SK-N-MC (cell line): ENCODE results near the gene ST6GALNAC6.

Source experiments
- EZH2 ChIP-seq: fragments of 200-600 bp; sonication (generic); IDR thresholded peaks from one replicate; pipeline ENCODE4 v1.6.1; 2017; ENCODE audit warnings: antibody characterized with exemption
- FOXP2 ChIP-seq: optimal IDR thresholded peaks from 2 replicates; pipeline ENCODE3; 2011; ENCODE audit warnings: mild to moderate bottlenecking, moderate library complexity; ENCODE audit not compliant: insufficient read depth; ENCODE audit errors: extremely low read length, control extremely low read depth
- POLR2AphosphoS5 ChIP-seq: IDR thresholded peaks from 2 replicates; pipeline ENCODE4 v1.6.1; 2012; ENCODE audit warnings: mild to moderate bottlenecking, low read depth, low read length, borderline replicate concordance

- TF ChIP-seq POLR2AphosphoS5 = no peak
- no peak for TF ChIP-seq EZH2
- TF ChIP-seq FOXP2 = no peak
Measured at GRCh38 chr9:127856729-127857116, 42.7 kb downstream of the ST6GALNAC6 start.
